Measurements from ENCODE around the gene DPYSL4. TPM values are rescaled to one million over a fixed set of nuclear protein-coding genes. Genes with fewer than 3 reads are reported as not detected.

Gene DPYSL4
- total RNA-seq, 1 experiment from 2014 or later, result 26.3 TPM

- WGBS (ENCODE audit: extremely low coverage, insufficient read length, low lambda C conversion rate), result no CpG with 5 or more reads among the region's 35 CpGs
- no peak overlapping the region for H3K4me3 Mint-ChIP-seq
Observed at GRCh38 chr10:132200344-132201110, 13.8 kb downstream of the DPYSL4 start.

More at GRCh38 chr10:132200344-132201110, 13.8 kb downstream of the DPYSL4 start:
- H2AFZ ChIP-seq (ENCODE audit: low read length), result no peak overlapping the region
- H3K14ac ChIP-seq (ENCODE audit: insufficient read depth, low read length), result no peak overlapping the region
- no peak overlapping the region for H3T11ph ChIP-seq (ENCODE audit: low read length)
- no peak overlapping the region for H2AK5ac ChIP-seq (ENCODE audit: insufficient read length, low read length)
- H3K4ac ChIP-seq (ENCODE audit: low read depth, low read length), result no peak overlapping the region
- no peaks in the 10 kb centered on the region for H3K4me1 ChIP-seq (ENCODE audit: insufficient read depth, low read length)
- Mint-ChIP-seq H3K27ac (no peak overlapping the region), H3K27me3 (ENCODE audit: low read depth) (no peaks in the 10 kb centered on the region), H3K4me1 (no peaks in the 10 kb centered on the region), H3K9me3 (no peaks in the 10 kb centered on the region), H3K36me3 (ENCODE audit: insufficient read depth in 1 of 3, low read depth in 3 of 3) (peaks cover 0 to 5% (median 0%) of the 10 kb centered on the region in 3 experiments; a peak in 2 of 7 replicates)
- no peak overlapping the region for H4K8ac ChIP-seq (replicated peaks; ENCODE audit: insufficient read length, low read depth, low read length)
- H2BK120ac ChIP-seq (ENCODE audit: low read depth, low read length, poor library complexity, severe bottlenecking), result no peak overlapping the region
- no peak overlapping the region for H2BK20ac ChIP-seq (ENCODE audit: low read depth, low read length, poor library complexity, severe bottlenecking)
- H3K27me3 ChIP-seq (ENCODE audit: insufficient read depth, low read length), result no peaks in the 10 kb centered on the region
- H4K91ac ChIP-seq (ENCODE audit: insufficient read length, low read depth, low read length), result no peak overlapping the region
- H2BK5ac ChIP-seq (ENCODE audit: insufficient read length, low read length), result no peak overlapping the region
- H4K5ac ChIP-seq (ENCODE audit: insufficient read length, low read depth, low read length), result no peak overlapping the region
- no peaks in the 10 kb centered on the region for H4K20me1 ChIP-seq (ENCODE audit: control insufficient read depth, insufficient read depth, insufficient read length)
- no peak overlapping the region for H3K27ac ChIP-seq (ENCODE audit: insufficient read length, low read depth, low read length)
- no peaks in the 10 kb centered on the region for H3K79me1 ChIP-seq (ENCODE audit: insufficient read depth, low read depth, low read length, poor library complexity, severe bottlenecking)
- H2BK12ac ChIP-seq (ENCODE audit: insufficient read length, low read depth, low read length), result no peak overlapping the region
- H2BK15ac ChIP-seq (ENCODE audit: low read depth, low read length), result no peak overlapping the region
- H3K56ac ChIP-seq (ENCODE audit: insufficient read length, low read depth, low read length), result no peak overlapping the region
- no peaks in the 10 kb centered on the region for H3K23me2 ChIP-seq (ENCODE audit: insufficient read length, low read depth, low read length, poor library complexity, severe bottlenecking)
- TF ChIP-seq CTCF (conservative IDR thresholded peaks at IDR 0.05), result no peak
- H3K9me3 ChIP-seq (ENCODE audit: control insufficient read depth, low read depth, low read length), result no peaks in the 10 kb centered on the region
- H3K79me2 ChIP-seq (ENCODE audit: insufficient read depth, low read length), result no peaks in the 10 kb centered on the region
- H3K4me2 ChIP-seq (ENCODE audit: insufficient read depth, insufficient read length, low read length), result no peak overlapping the region
- no peak overlapping the region for H3K23ac ChIP-seq (ENCODE audit: insufficient read length, low read depth, low read length)
- DNase-seq, result no peak
- H3K9ac ChIP-seq (ENCODE audit: extremely low read depth, insufficient read length, low read length), result no peak overlapping the region
- no peak overlapping the region for H3K18ac ChIP-seq (ENCODE audit: insufficient read length, low read depth, low read length)

Data from H9 (cell line).